Colonic mucosa (tissue), 4 donors: Measurements from ENCODE around the gene ANKS1B. TPM values are rescaled to one million over a fixed set of nuclear protein-coding genes. Genes with fewer than 3 reads are reported as not detected.

Experiments used
- DNase-seq: peaks from one replicate; pipeline ENCODE4 v3.0.0-alpha.2; 2020
- H3K27ac ChIP-seq: fragments of 200-600 bp; one replicate; pipeline ENCODE4 v1.8.0; 2021
- H3K27me3 ChIP-seq: fragments of 200-600 bp; one replicate; pipeline ENCODE4 v1.8.0; 2021
- H3K36me3 ChIP-seq: fragments of 200-600 bp; one replicate; pipeline ENCODE4 v1.8.0; 2021
- H3K4me1 ChIP-seq: fragments of 200-600 bp; one replicate; pipeline ENCODE4 v1.8.0; 2021; ENCODE audit warnings: mild to moderate bottlenecking
- H3K4me3 ChIP-seq: fragments of 200-600 bp; one replicate; pipeline ENCODE4 v1.8.0; 2021
- H3K9ac ChIP-seq, 2 donors: one replicate each; pipeline ENCODE4 v1.7.0; 2013; ENCODE audit warnings: control low read depth in 2 of 2, low read depth in 2 of 2, low read length in 2 of 2
- H3K9me3 ChIP-seq: fragments of 200-600 bp; one replicate; pipeline ENCODE4 v1.8.0; 2021
- CTCF ChIP-seq: fragments of 200-600 bp; IDR thresholded peaks from one replicate; pipeline ENCODE4 v1.8.0; 2022; ENCODE audit warnings: antibody characterized with exemption, mild to moderate bottlenecking
- intact Hi-C: fragments of 100-400 bp; cut with DNase I; formaldehyde crosslinking; loops from one replicate; pipeline ENCODE4 v1.14.1; 2022
- total RNA-seq, 2 donors: library from RNA; stranded (reverse); fragmentation: NEBNext Ultra II Directional in 1 of 2; extraction: Animal tissue kit (Norgen Biotek cat#: 25700) in 1 of 2; gene quantifications; one replicate each; pipeline ENCODE4 v1.2.1, GENCODE V29; 2021
- donor health status: healthy.
- donor health status: DM: no; HTN: no; CAD: no.
- donor health status: DM: no; HTN: no; CAD: no.

Gene ANKS1B
- total RNA-seq, 2 donors from 2014 or later: 1.7 to 3.3 TPM

DNA sequence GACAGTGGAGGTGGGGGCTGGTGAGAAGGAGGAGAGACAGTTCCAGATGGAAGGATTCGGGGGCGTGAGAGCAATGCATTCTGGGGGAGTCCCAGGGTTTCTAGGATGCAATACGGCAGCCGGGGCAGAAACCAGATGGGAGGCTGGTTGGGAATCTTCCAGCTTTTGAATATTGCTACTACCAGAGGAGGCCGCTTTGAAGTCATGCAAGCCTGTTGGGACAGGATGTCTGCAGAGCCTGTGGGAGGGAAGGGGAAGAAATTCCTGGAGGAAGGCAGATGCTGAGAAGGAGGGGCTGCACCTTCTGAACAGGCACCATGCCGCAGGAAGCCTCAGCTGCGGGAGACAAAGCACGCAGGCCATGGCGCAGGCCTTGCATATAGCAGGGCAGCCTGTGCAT lies 1234.2 kb downstream of the ANKS1B start:
- H3K4me3 ChIP-seq: no peak overlapping the region
- no peak for DNase-seq
- H3K27ac ChIP-seq: no peak overlapping the region
- TF ChIP-seq CTCF: no peak
- no peaks in the 10 kb centered on the region for H3K4me1 ChIP-seq
- no peak overlapping the region for H3K9ac ChIP-seq
- H3K9me3 ChIP-seq: no peaks in the 10 kb centered on the region
- peaks cover 9% of the 10 kb centered on the region for H3K27me3 ChIP-seq
- no peaks in the 10 kb centered on the region for H3K36me3 ChIP-seq
- intact Hi-C loops: no loop called here

GRCh38 chr12:98748463-98748862 lies 1236.3 kb downstream of the ANKS1B start:
- no peak for TF ChIP-seq CTCF

DNA sequence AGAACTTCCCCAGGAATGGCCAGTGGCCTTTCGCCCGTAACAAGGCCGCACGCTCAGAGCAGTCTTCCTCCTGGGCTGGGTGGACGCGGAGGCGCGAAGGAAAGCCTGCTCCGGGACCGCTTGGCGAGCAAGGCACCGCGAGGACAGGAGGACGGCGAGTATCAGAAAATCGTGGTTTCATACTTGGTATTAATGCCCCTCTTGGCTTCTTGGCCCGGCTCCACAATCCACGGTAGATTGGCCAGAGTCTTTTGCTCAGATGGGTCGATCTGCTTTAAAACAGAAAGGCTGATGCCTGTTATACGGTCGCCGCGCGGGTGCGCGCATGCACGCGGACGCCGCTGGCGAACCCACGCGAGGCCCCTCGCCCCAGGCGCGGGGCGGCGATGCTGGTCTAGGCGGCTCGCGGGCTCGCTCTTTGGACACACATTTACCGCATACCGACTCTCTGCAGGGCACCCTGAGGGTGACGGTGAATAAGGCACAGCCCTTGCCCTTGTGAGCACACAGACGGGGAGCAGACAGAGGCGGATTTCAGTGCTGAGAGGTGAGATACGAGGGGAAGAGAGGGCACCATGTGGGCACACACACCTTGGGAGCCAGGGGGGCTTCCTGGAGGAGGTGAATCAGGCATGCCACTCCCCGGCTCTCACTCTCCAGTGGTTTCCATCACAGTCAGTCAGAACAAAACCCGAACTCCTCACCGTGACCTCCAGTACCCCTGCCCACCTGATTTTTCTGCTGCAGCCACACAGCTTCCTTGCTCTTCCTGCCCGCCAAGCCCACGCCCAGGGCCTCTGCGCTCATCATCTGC lies 1239.0 kb downstream of the ANKS1B start:
- TF ChIP-seq CTCF: no peak
- H3K9ac ChIP-seq: no peak overlapping the region
- no peaks in the 10 kb centered on the region for H3K4me1 ChIP-seq
- intact Hi-C loops: no loop called here
- no peak overlapping the region for H3K27ac ChIP-seq
- peaks cover 12% of the 10 kb centered on the region for H3K27me3 ChIP-seq
- H3K9me3 ChIP-seq: no peaks in the 10 kb centered on the region
- H3K36me3 ChIP-seq: no peaks in the 10 kb centered on the region
- no peak for DNase-seq
- peak overlapping the region; percentile 35 for H3K4me3 ChIP-seq

More at GRCh38 chr12:98748463-98748862, 1236.3 kb downstream of the ANKS1B start:
- Histone ChIP-seq H3K36me3 (no peaks in the 10 kb centered on the region), H3K9me3 (no peaks in the 10 kb centered on the region), H3K4me1 (no peaks in the 10 kb centered on the region), H3K4me3 (no peak overlapping the region), H3K27me3 (peaks cover 12% of the 10 kb centered on the region), H3K9ac (no peak overlapping the region), H3K27ac (no peak overlapping the region)
- intact Hi-C loops: no loop called here
- no peak for DNase-seq

- no peaks in the 10 kb centered on the region for H3K36me3 ChIP-seq
- H3K9ac ChIP-seq: no peak overlapping the region
- H3K4me3 ChIP-seq: no peak overlapping the region
- no peak for TF ChIP-seq CTCF
- H3K27ac ChIP-seq: no peak overlapping the region
- H3K27me3 ChIP-seq: peaks cover 12% of the 10 kb centered on the region
- no peak for DNase-seq
- no peaks in the 10 kb centered on the region for H3K4me1 ChIP-seq
- H3K9me3 ChIP-seq: no peaks in the 10 kb centered on the region
- intact Hi-C loops: no loop called here
Measured at GRCh38 chr12:98744680-98745079, 1240.1 kb downstream of the ANKS1B start.

- DNase-seq: no peak
Measured at GRCh38 chr12:98743362-98743953, 1241.3 kb downstream of the ANKS1B start.

More at GRCh38 chr12:98743362-98743953, 1241.3 kb downstream of the ANKS1B start:
- H3K9ac ChIP-seq: no peak overlapping the region
- H3K36me3 ChIP-seq: no peaks in the 10 kb centered on the region
- H3K4me1 ChIP-seq: no peaks in the 10 kb centered on the region
- H3K27me3 ChIP-seq: peaks cover 12% of the 10 kb centered on the region
- no peak overlapping the region for H3K4me3 ChIP-seq
- no peak overlapping the region for H3K27ac ChIP-seq
- intact Hi-C loops: no loop called here
- no peaks in the 10 kb centered on the region for H3K9me3 ChIP-seq
- TF ChIP-seq CTCF: peak; percentile 29
